H1 (cell line): ENCODE measurements around the gene CBFB. TPM values are rescaled to one million over a fixed set of nuclear protein-coding genes. Genes with fewer than 3 reads are reported as not detected.

ENCODE experiments used
- CTCF ChIA-PET: fragments of 300-600 bp; sonication (Branson Sonifier 250); formaldehyde crosslinking; loops from one replicate; lab custom pipeline; 2021; ENCODE audit not compliant: partially characterized antibody; lab: Charles Lee
- POLR2A ChIA-PET: fragments of 300-600 bp; sonication (Branson Sonifier 250); formaldehyde crosslinking; loops from one replicate; lab custom pipeline; 2021; ENCODE audit warnings: inconsistent platforms; ENCODE audit not compliant: partially characterized antibody; lab: Charles Lee
- DNase-seq, 2 experiments: peaks; one replicate each; pipeline versions ENCODE4 v3.0.0 to v3.0.0-alpha.2; 2010 to 2022; ENCODE audit warnings: low spot score in 2 of 2, low read depth in 1 of 2, mixed read lengths in 1 of 2
- FAIRE-seq: peaks from 2 replicates; lab custom pipeline; 2011; peaks lifted over from hg19 to GRCh38; lab: Jason Lieb, UNC
- H2AFZ ChIP-seq: 2 replicates; pipeline ENCODE4 v1.8.1; 2012; ENCODE audit warnings: low read length, inconsistent platforms
- H2AK5ac ChIP-seq: 2 replicates; pipeline ENCODE4 v1.6.1; 2013; ENCODE audit warnings: low read depth, low read length
- H2BK120ac ChIP-seq: replicated peaks from 2 replicates; pipeline ENCODE3; 2013; ENCODE audit warnings: low read depth, low read length, inconsistent platforms
- H2BK12ac ChIP-seq: 2 replicates; pipeline ENCODE4 v1.6.1; 2013; ENCODE audit warnings: low read depth, low read length
- H2BK15ac ChIP-seq: 2 replicates; pipeline ENCODE4 v1.6.1; 2013; ENCODE audit warnings: low read length
- H2BK20ac ChIP-seq: 2 replicates; pipeline ENCODE4 v1.6.1; 2013; ENCODE audit warnings: low read length
- H2BK5ac ChIP-seq: 2 replicates; pipeline ENCODE4 v1.6.1; 2013; ENCODE audit warnings: low read depth, low read length
- H3K14ac ChIP-seq: 2 replicates; pipeline ENCODE4 v1.6.1; 2013; ENCODE audit warnings: inconsistent platforms; ENCODE audit not compliant: insufficient read length
- H3K18ac ChIP-seq: 2 replicates; pipeline ENCODE4 v1.6.1; 2013; ENCODE audit warnings: low read length; ENCODE audit errors: extremely low read depth
- H3K23ac ChIP-seq: 2 replicates; pipeline ENCODE4 v1.6.1; 2013; ENCODE audit warnings: inconsistent platforms; ENCODE audit not compliant: insufficient read length
- H3K23me2 ChIP-seq: 2 replicates; pipeline ENCODE4 v1.6.1; 2013; ENCODE audit warnings: low read depth, low read length
- H3K27ac ChIP-seq: 2 replicates; pipeline ENCODE4 v1.6.1; 2011; ENCODE audit warnings: low read depth, low read length, inconsistent platforms
- H3K27me3 ChIP-seq, 4 experiments: replicated peaks in 1 of 4; 1 replicate in 1 of 4; 2 replicates in 3 of 4; pipeline versions ENCODE4 v1.6.1 to v1.8.1; 2011 to 2013; ENCODE audit warnings: low read length in 3 of 4, mild to moderate bottlenecking in 3 of 4, inconsistent platforms in 2 of 4, mixed read lengths in 2 of 4, moderate library complexity in 1 of 4; ENCODE audit not compliant: control insufficient read depth in 3 of 4, insufficient read depth in 3 of 4; ENCODE audit errors: extremely low read depth in 1 of 4
- H3K36me3 ChIP-seq, 4 experiments: 2 replicates each; pipeline versions ENCODE4 v1.6.1 to v1.8.1; 2011 to 2013; ENCODE audit warnings: mild to moderate bottlenecking in 4 of 4, low read length in 3 of 4, moderate library complexity in 2 of 4, control low read depth in 1 of 4, inconsistent platforms in 1 of 4; ENCODE audit not compliant: insufficient read depth in 4 of 4, control insufficient read depth in 2 of 4
- H3K4ac ChIP-seq: replicated peaks from 2 replicates; pipeline ENCODE3; 2013; ENCODE audit warnings: low read length, low read depth, mixed read lengths, inconsistent platforms; ENCODE audit not compliant: insufficient read length
- H3K4me1 ChIP-seq, 4 experiments: replicated peaks in 1 of 4; 1 replicate in 1 of 4; 2 replicates in 3 of 4; pipeline versions ENCODE4 v1.6.1 to v1.8.1; 2011 to 2013; ENCODE audit warnings: low read length in 3 of 4, inconsistent platforms in 2 of 4, mixed read lengths in 1 of 4; ENCODE audit not compliant: insufficient read depth in 4 of 4, control insufficient read depth in 3 of 4
- H3K4me2 ChIP-seq, 2 experiments: 2 replicates each; pipeline versions ENCODE4 v1.6.1 to v1.8.1; 2011 to 2013; ENCODE audit warnings: low read depth in 2 of 2, low read length in 2 of 2, control low read depth in 1 of 2, inconsistent platforms in 1 of 2, mild to moderate bottlenecking in 1 of 2; ENCODE audit not compliant: insufficient read depth in 1 of 2
- H3K4me3 ChIP-seq, 4 experiments: fragments of 200-600, 300-600 bp in 1 of 4; sonication (generic), shearing (Covaris generic), sonication (Bioruptor Twin) in 1 of 4; 2 replicates each; pipeline versions ENCODE4 v1.5.1 to v1.8.1; 2011 to 2016; ENCODE audit warnings: low read length in 4 of 4, low read depth in 3 of 4, control low read depth in 2 of 4, inconsistent platforms in 2 of 4, mild to moderate bottlenecking in 2 of 4, mixed read lengths in 1 of 4, moderate library complexity in 1 of 4; ENCODE audit not compliant: insufficient read depth in 2 of 4; ENCODE audit errors: extremely low read depth in 1 of 4
- H3K56ac ChIP-seq: replicated peaks from 2 replicates; pipeline ENCODE3; 2013; ENCODE audit warnings: low read depth, mild to moderate bottlenecking, mixed read lengths, low read length, inconsistent platforms; ENCODE audit not compliant: insufficient read length
- H3K79me1 ChIP-seq: 2 replicates; pipeline ENCODE4 v1.6.1; 2013; ENCODE audit warnings: low read depth, low read length, control low read depth
- H3K79me2 ChIP-seq, 2 experiments: 2 replicates each; pipeline versions ENCODE4 v1.6.1 to v1.8.1; 2012 to 2013; ENCODE audit warnings: low read length in 2 of 2, mild to moderate bottlenecking in 2 of 2, inconsistent platforms in 1 of 2; ENCODE audit not compliant: insufficient read depth in 2 of 2, control insufficient read depth in 1 of 2
- H3K9ac ChIP-seq, 4 experiments: replicated peaks in 1 of 4; 1 replicate in 1 of 4; 2 replicates in 3 of 4; pipeline versions ENCODE4 v1.6.1 to v1.8.1; 2011 to 2013; ENCODE audit warnings: low read depth in 3 of 4, low read length in 3 of 4, control low read depth in 2 of 4, mild to moderate bottlenecking in 2 of 4, moderate library complexity in 2 of 4, inconsistent platforms in 1 of 4; ENCODE audit errors: extremely low read depth in 1 of 4
- H3K9me3 ChIP-seq, 2 experiments: 2 replicates each; pipeline versions ENCODE4 v1.6.1 to v1.8.1; 2012 to 2013; ENCODE audit warnings: mild to moderate bottlenecking in 2 of 2, moderate library complexity in 2 of 2, control low read depth in 1 of 2, inconsistent platforms in 1 of 2, low read depth in 1 of 2, low read length in 1 of 2, mixed read lengths in 1 of 2; ENCODE audit not compliant: insufficient read depth in 2 of 2
- H4K20me1 ChIP-seq, 2 experiments: replicated peaks in 1 of 2; 2 replicates each; pipeline versions ENCODE3 to v1.8.1; 2011 to 2013; ENCODE audit warnings: inconsistent platforms in 2 of 2, low read length in 2 of 2, mild to moderate bottlenecking in 1 of 2; ENCODE audit not compliant: insufficient read depth in 2 of 2, control insufficient read depth in 1 of 2
- H4K5ac ChIP-seq: 2 replicates; pipeline ENCODE4 v1.6.1; 2013; ENCODE audit warnings: low read length, low read depth, mixed read lengths, inconsistent platforms; ENCODE audit not compliant: insufficient read length
- H4K8ac ChIP-seq: 2 replicates; pipeline ENCODE4 v1.8.0; 2013; ENCODE audit warnings: mild to moderate bottlenecking, moderate library complexity, low read length, inconsistent platforms; ENCODE audit not compliant: insufficient read depth; ENCODE audit errors: extremely low read depth
- H4K91ac ChIP-seq: replicated peaks from 2 replicates; pipeline ENCODE3; 2013; ENCODE audit warnings: low read length, mixed read lengths, inconsistent platforms; ENCODE audit not compliant: insufficient read length
- BRCA1 ChIP-seq: IDR thresholded peaks from 2 replicates; pipeline ENCODE4 v1.6.1; 2012; ENCODE audit warnings: low read depth, low read length, improper control_type of control experiment
- CBX8 ChIP-seq: fragments of 300-800, 300-1000 bp; sonication (generic); IDR thresholded peaks from 2 replicates; pipeline ENCODE4 v1.7.1; 2016; ENCODE audit warnings: low read depth, low read length, borderline replicate concordance
- CHD2 ChIP-seq: IDR thresholded peaks from 2 replicates; pipeline ENCODE4 v1.6.1; 2012; ENCODE audit warnings: low read length, improper control_type of control experiment
- JUN ChIP-seq: IDR thresholded peaks from 2 replicates; pipeline ENCODE4 v1.6.1; 2011; ENCODE audit warnings: low read depth, mild to moderate bottlenecking, improper control_type of control experiment, low read length
- POLR2A ChIP-seq, 2 experiments: IDR thresholded peaks; 1 replicate in 1 of 2; 2 replicates in 1 of 2; pipeline ENCODE4 v1.6.1; 2011; ENCODE audit warnings: low read depth in 2 of 2, low read length in 2 of 2, mild to moderate bottlenecking in 2 of 2; ENCODE audit errors: control extremely low read depth in 1 of 2
- RXRA ChIP-seq: IDR thresholded peaks from 2 replicates; pipeline ENCODE4 v1.6.1; 2011; ENCODE audit warnings: low read depth, mild to moderate bottlenecking, low read length, moderate library complexity; ENCODE audit not compliant: insufficient read depth
- SIRT6 ChIP-seq: IDR thresholded peaks from one replicate; pipeline ENCODE4 v1.7.1; 2012; ENCODE audit warnings: low read length, inconsistent platforms
- TBP ChIP-seq: IDR thresholded peaks from 2 replicates; pipeline ENCODE4 v1.6.1; 2011; ENCODE audit warnings: low read depth, low read length, improper control_type of control experiment
- ZNF274 ChIP-seq: IDR thresholded peaks from 2 replicates; pipeline ENCODE4 v1.7.0; 2012; ENCODE audit warnings: low read length, borderline replicate concordance; ENCODE audit errors: extremely low read depth
- WGBS, 2 experiments: shearing (Covaris generic) in 1 of 2; methylation state at CpG; one replicate each; pipeline versions ENCODE4 v1.1.6 to v1.1.7; 2013 to 2015; ENCODE audit warnings: low lambda C conversion rate in 2 of 2, mixed read lengths in 2 of 2, inconsistent platforms in 1 of 2, low coverage in 1 of 2, missing lambda C conversion rate in 1 of 2; ENCODE audit not compliant: insufficient replicate concordance in 2 of 2, insufficient coverage in 1 of 2, insufficient read length in 1 of 2; ENCODE audit errors: extremely low coverage in 1 of 2, missing lambda C conversion rate in 1 of 2; 5-methylcytosine and 5-hydroxymethylcytosine counted together
- polyA plus RNA-seq, 7 experiments: library from polyadenylated mRNA; depleted of rRNA in 3 of 7; stranded (reverse) in 5 of 7; unstranded in 2 of 7; fragments of >200 nt in 5 of 7; fragments of 200-250 nt in 2 of 7; gene quantifications; 1 replicate in 5 of 7; 2 replicates in 1 of 7; 4 replicates in 1 of 7; pipeline versions ENCODE4 v1.2.1 to v1.2.3, GENCODE V29; 2011 to 2013; ENCODE audit warnings: missing spikeins in 2 of 7, mixed read lengths in 2 of 7
- total RNA-seq: library from RNA; stranded (reverse); fragmentation: NEBNext Ultra II Directional; extraction: Animal tissue kit (Norgen Biotek cat#: 25700); gene quantifications from 2 replicates; pipeline ENCODE4 v1.2.1, GENCODE V29; 2021
- TF ChIP-seq, protein P1 (sequence below): IDR thresholded peaks from 2 replicates; pipeline ENCODE4 v1.6.1; 2012; ENCODE audit warnings: low read length, inconsistent platforms
- TF ChIP-seq, protein P2 (sequence below), 3 experiments: IDR thresholded peaks; 1 replicate in 2 of 3; 2 replicates in 1 of 3; pipeline versions ENCODE4 v1.5.1 to v1.6.1; 2011; ENCODE audit warnings: low read length in 3 of 3, mild to moderate bottlenecking in 3 of 3, inconsistent platforms in 2 of 3, low read depth in 1 of 3, moderate library complexity in 1 of 3; ENCODE audit not compliant: insufficient read depth in 1 of 3; ENCODE audit errors: control extremely low read depth in 1 of 3

CBFB gene
- total and polyA plus RNA-seq, 2 of the 8 experiments (the other 6 are each of a cell fraction or from before 2014, with no cell fraction given), result 11.5 to 31.6 TPM

GRCh38 chr16:67087291-67087690, 58.3 kb downstream of the CBFB start:
- H3K36me3 ChIP-seq, result no peaks in the 10 kb centered on the region
- TF ChIP-seq POLR2A (IDR thresholded peaks at IDR 0.05; ENCODE audit: control extremely low read depth in 1 of 2, low read depth in 2 of 2, low read length in 2 of 2) (no peak), RXRA (no peak), TBP (no peak), JUN (no peak), BRCA1 (no peak), ZNF274 (no peak), CBX8 (no peak), CHD2 (no peak), SIRT6 (no peak)
- TF ChIP-seq, protein P1, sequence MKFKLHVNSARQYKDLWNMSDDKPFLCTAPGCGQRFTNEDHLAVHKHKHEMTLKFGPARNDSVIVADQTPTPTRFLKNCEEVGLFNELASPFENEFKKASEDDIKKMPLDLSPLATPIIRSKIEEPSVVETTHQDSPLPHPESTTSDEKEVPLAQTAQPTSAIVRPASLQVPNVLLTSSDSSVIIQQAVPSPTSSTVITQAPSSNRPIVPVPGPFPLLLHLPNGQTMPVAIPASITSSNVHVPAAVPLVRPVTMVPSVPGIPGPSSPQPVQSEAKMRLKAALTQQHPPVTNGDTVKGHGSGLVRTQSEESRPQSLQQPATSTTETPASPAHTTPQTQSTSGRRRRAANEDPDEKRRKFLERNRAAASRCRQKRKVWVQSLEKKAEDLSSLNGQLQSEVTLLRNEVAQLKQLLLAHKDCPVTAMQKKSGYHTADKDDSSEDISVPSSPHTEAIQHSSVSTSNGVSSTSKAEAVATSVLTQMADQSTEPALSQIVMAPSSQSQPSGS, result no peak
- TF ChIP-seq, protein P2, sequence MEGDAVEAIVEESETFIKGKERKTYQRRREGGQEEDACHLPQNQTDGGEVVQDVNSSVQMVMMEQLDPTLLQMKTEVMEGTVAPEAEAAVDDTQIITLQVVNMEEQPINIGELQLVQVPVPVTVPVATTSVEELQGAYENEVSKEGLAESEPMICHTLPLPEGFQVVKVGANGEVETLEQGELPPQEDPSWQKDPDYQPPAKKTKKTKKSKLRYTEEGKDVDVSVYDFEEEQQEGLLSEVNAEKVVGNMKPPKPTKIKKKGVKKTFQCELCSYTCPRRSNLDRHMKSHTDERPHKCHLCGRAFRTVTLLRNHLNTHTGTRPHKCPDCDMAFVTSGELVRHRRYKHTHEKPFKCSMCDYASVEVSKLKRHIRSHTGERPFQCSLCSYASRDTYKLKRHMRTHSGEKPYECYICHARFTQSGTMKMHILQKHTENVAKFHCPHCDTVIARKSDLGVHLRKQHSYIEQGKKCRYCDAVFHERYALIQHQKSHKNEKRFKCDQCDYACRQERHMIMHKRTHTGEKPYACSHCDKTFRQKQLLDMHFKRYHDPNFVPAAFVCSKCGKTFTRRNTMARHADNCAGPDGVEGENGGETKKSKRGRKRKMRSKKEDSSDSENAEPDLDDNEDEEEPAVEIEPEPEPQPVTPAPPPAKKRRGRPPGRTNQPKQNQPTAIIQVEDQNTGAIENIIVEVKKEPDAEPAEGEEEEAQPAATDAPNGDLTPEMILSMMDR (IDR thresholded peaks at IDR 0.05; ENCODE audit: control extremely low read depth in 1 of 3, insufficient read depth in 1 of 3, low read depth in 1 of 3, low read length in 3 of 3), result no peak

More at GRCh38 chr16:67087291-67087690, 58.3 kb downstream of the CBFB start:
- CTCF ChIA-PET, result interaction anchor here (1.0 to 1.5 kb wide), 5 partner anchors 14 to 133 kb away, joined by 3 to 6 read pairs (median 4); no protein-coding TSS in a partner anchor
- Histone ChIP-seq H3K4ac (no peak overlapping the region), H4K20me1 (peaks cover 0 to 1% of the 10 kb centered on the region in 2 experiments), H4K8ac (no peak overlapping the region), H3K9me3 (no peaks in the 10 kb centered on the region), H2BK5ac (no peak overlapping the region), H3K4me3 (no peak overlapping the region), H3K9ac (no peak overlapping the region), H4K5ac (no peak overlapping the region), H2BK20ac (no peak overlapping the region), H2BK15ac (no peak overlapping the region), H3K4me1 (no peaks in the 10 kb centered on the region), H2AK5ac (no peak overlapping the region), H3K14ac (no peak overlapping the region), H2BK120ac (no peak overlapping the region), H3K4me2 (no peak overlapping the region), H3K79me2 (no peaks in the 10 kb centered on the region), H3K56ac (no peak overlapping the region), H3K23ac (no peak overlapping the region), H2BK12ac (no peak overlapping the region), H2AFZ (no peak overlapping the region), H4K91ac (no peak overlapping the region), H3K27ac (no peak overlapping the region), H3K27me3 (no peaks in the 10 kb centered on the region), H3K18ac (no peak overlapping the region), H3K79me1 (no peaks in the 10 kb centered on the region), H3K23me2 (no peaks in the 10 kb centered on the region)
- POLR2A ChIA-PET, result no interaction called here
- WGBS, 2 experiments, result 96% methylated on average over 1 of the region's 1 CpG; no CpG with 5 or more reads in 1 of the 2 experiments
- DNase-seq (no peak), FAIRE-seq (no peak)
